Measurements from ENCODE around the gene ORAI3.

The ORAI3 gene

DNA sequence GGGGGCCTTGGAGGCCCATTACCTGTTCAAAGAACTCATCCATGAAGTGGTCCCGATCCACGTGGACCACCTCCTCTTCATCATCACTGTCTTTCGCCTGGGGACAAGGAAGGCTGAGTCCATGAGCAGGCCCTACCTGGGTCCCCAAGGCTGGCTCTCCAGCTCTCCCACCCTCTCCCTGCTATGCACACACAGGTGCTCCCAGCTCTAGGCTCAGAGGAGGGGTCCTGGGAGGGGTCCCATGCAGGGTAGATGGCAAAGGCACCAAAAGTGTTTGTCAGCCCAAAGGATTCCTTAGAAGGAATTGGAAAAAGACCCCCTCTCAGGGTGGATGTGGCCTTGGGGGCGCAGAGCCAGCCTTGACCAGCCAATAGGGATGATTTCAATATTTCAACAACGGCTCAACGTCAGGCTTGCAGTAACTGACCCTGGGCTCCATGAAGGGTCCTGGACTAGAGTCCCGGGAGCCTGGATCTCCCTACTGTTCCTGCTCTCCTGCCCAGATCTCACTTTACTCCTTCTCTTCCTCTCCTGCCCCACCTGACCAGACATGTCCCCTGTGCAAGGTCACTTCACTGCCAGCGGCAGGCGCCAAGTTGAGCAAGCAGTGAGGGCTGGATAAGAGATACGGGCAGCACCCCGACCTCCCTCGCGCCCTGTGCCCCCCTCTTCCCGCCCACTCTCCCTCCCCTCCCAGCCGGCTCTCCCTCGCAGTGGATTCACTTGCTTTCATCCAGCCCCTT lies 52.8 kb downstream of the ORAI3 start:
- H2AFZ ChIP-seq (ENCODE audit: low read length, unreplicated experiment): no peak overlapping the region
- H3K79me2 ChIP-seq (ENCODE audit: control insufficient read depth, insufficient read depth, low read length, unreplicated experiment): no peaks in the 10 kb centered on the region
- no peaks in the 10 kb centered on the region for H3K27me3 ChIP-seq (ENCODE audit: insufficient read depth, low read length)
- no peaks in the 10 kb centered on the region for H3K36me3 ChIP-seq (ENCODE audit: insufficient read depth, low read length)
- H3K4me3 ChIP-seq (ENCODE audit: low read depth, low read length): no peak overlapping the region
- H3K27ac ChIP-seq (ENCODE audit: low read depth, low read length): no peak overlapping the region
- H3K4me1 ChIP-seq (ENCODE audit: control insufficient read depth, insufficient read depth, low read length, unreplicated experiment): peaks cover 18% of the 10 kb centered on the region

DNA sequence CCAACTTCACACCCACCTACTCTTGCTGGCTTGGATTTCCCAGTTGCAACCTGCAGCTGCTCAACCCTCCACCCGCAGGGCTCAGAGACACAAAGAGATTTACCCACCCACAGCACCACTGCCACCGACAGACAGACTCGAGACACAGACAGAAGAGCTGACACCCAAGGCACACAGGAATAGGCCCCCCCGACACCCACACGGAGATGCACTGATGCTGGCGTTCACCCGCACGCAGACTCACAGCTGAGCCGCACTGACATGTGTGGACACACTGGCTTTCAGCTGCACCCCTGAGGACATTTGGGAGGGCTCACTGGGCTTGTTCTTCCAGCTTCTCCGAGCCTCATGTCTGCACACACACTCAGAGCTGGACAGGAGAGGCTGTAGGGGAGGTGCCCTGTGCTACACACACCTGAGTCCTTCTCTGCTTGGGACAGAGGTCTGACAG lies 53.4 kb downstream of the ORAI3 start:
- H3K36me3 ChIP-seq (ENCODE audit: insufficient read depth, low read length): no peaks in the 10 kb centered on the region
- H2AFZ ChIP-seq (ENCODE audit: low read length, unreplicated experiment): no peak overlapping the region
- peaks cover 18% of the 10 kb centered on the region for H3K4me1 ChIP-seq (ENCODE audit: control insufficient read depth, insufficient read depth, low read length, unreplicated experiment)
- no peaks in the 10 kb centered on the region for H3K27me3 ChIP-seq (ENCODE audit: insufficient read depth, low read length)
- no peak overlapping the region for H3K4me3 ChIP-seq (ENCODE audit: low read depth, low read length)
- H3K27ac ChIP-seq (ENCODE audit: low read depth, low read length): no peak overlapping the region
- no peaks in the 10 kb centered on the region for H3K79me2 ChIP-seq (ENCODE audit: control insufficient read depth, insufficient read depth, low read length, unreplicated experiment)

DNA sequence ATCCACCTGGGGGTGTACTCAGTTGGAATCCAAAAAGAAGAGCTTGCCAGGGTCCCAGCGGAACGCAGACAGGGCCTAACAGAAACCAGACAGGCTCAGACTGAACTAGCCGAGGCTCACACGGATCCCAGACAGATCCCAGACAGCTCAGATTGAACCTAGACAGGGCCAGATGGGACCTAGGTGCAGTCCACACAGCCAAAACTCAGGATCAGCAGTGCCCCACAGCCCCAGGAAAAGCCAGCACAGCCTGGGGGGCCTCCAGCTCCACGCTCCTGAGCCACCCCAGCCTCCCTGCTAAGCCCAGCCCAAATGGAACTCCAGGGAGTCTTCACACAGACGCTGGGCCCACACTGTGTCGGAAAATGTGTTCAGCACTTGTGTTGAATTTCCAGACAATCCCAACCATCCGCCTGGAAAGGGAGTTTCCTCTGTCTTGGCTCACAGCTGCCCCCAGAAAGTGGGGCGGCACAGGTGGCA lies 54.0 kb downstream of the ORAI3 start:
- Histone ChIP-seq H3K27me3 (ENCODE audit: insufficient read depth, low read length) (no peaks in the 10 kb centered on the region), H3K36me3 (ENCODE audit: insufficient read depth, low read length) (no peaks in the 10 kb centered on the region), H3K4me1 (ENCODE audit: control insufficient read depth, insufficient read depth, low read length, unreplicated experiment) (peaks cover 12% of the 10 kb centered on the region), H3K79me2 (ENCODE audit: control insufficient read depth, insufficient read depth, low read length, unreplicated experiment) (peaks cover 3% of the 10 kb centered on the region), H2AFZ (ENCODE audit: low read length, unreplicated experiment) (no peak overlapping the region), H3K4me3 (ENCODE audit: low read depth, low read length) (no peak overlapping the region), H3K27ac (ENCODE audit: low read depth, low read length) (no peak overlapping the region)

DNA sequence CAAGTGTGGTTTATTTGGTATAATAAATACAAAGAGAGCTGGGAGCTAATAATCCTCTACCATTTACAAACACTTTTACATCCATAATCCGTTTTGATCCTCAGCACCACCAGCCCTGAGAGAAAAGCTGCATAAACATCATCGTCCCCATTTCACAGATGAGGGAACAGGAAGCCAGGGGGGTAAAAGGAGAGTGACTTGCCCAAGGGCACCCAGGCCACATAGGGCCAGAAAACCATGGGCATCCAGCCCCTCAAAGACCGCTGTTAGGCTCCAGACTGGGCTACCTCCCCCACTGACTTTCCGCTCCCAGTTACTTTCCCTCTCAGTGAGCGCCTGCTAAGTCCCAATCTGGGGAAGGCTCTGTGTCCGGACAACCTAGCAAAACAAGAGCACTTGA lies 54.9 kb downstream of the ORAI3 start:
- Histone ChIP-seq H3K79me2 (ENCODE audit: control insufficient read depth, insufficient read depth, low read length, unreplicated experiment) (peaks cover 3% of the 10 kb centered on the region), H3K36me3 (ENCODE audit: insufficient read depth, low read length) (no peaks in the 10 kb centered on the region), H2AFZ (ENCODE audit: low read length, unreplicated experiment) (no peak overlapping the region), H3K27me3 (ENCODE audit: insufficient read depth, low read length) (no peaks in the 10 kb centered on the region), H3K27ac (ENCODE audit: low read depth, low read length) (no peak overlapping the region), H3K4me3 (ENCODE audit: low read depth, low read length) (no peak overlapping the region), H3K4me1 (ENCODE audit: control insufficient read depth, insufficient read depth, low read length, unreplicated experiment) (peaks cover 8% of the 10 kb centered on the region)

Data from ACC112 (cell line).